Colonic mucosa (tissue), 4 donors: ENCODE data around the gene COG5. TPM values are rescaled to one million over a fixed set of nuclear protein-coding genes. Genes with fewer than 3 reads are reported as not detected.

ENCODE experiments used
- DNase-seq: peaks from one replicate; pipeline ENCODE4 v3.0.0-alpha.2; 2020
- H3K27ac ChIP-seq: fragments of 200-600 bp; one replicate; pipeline ENCODE4 v1.8.0; 2021
- H3K27me3 ChIP-seq: fragments of 200-600 bp; one replicate; pipeline ENCODE4 v1.8.0; 2021
- H3K36me3 ChIP-seq: fragments of 200-600 bp; one replicate; pipeline ENCODE4 v1.8.0; 2021
- H3K4me1 ChIP-seq: fragments of 200-600 bp; one replicate; pipeline ENCODE4 v1.8.0; 2021; ENCODE audit warnings: mild to moderate bottlenecking
- H3K4me3 ChIP-seq: fragments of 200-600 bp; one replicate; pipeline ENCODE4 v1.8.0; 2021
- H3K9ac ChIP-seq, 2 donors: one replicate each; pipeline ENCODE4 v1.7.0; 2013; ENCODE audit warnings: control low read depth in 2 of 2, low read depth in 2 of 2, low read length in 2 of 2
- H3K9me3 ChIP-seq: fragments of 200-600 bp; one replicate; pipeline ENCODE4 v1.8.0; 2021
- intact Hi-C: fragments of 100-400 bp; cut with DNase I; formaldehyde crosslinking; loops from one replicate; pipeline ENCODE4 v1.14.1; 2022
- total RNA-seq, 2 donors: library from RNA; stranded (reverse); fragmentation: NEBNext Ultra II Directional in 1 of 2; extraction: Animal tissue kit (Norgen Biotek cat#: 25700) in 1 of 2; gene quantifications; one replicate each; pipeline ENCODE4 v1.2.1, GENCODE V29; 2021
- TF ChIP-seq, protein P1 (sequence below): fragments of 200-600 bp; IDR thresholded peaks from one replicate; pipeline ENCODE4 v1.8.0; 2022; ENCODE audit warnings: antibody characterized with exemption, mild to moderate bottlenecking
- donor health status: healthy.
- donor health status: DM: no; HTN: no; CAD: no.
- donor health status: DM: no; HTN: no; CAD: no.

The COG5 gene
- total RNA-seq, 2 donors from 2014 or later, result 43.1 to 46.8 TPM

DNA sequence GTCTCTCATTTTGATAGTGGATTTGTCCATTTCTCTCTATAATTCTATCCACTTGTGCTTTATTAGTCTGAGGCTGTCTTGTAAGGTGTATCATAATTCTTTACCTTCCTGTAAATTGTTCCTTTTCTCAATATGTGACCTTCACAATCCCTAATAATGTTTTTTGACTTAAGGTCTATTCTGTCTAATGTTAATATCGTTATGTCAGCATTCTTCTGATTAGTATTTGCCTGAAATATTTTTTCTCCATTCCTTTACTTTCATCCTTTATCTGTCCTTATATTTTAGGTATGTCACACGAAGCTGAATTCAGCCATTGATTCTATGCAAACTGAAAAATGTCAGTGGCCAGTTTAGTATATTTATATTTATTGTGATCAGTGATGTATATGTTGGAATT lies 295.1 kb downstream of the COG5 start:
- H3K9ac ChIP-seq, result no peak overlapping the region
- intact Hi-C loops, result no loop called here
- DNase-seq, result no peak
- no peak overlapping the region for H3K4me3 ChIP-seq
- no peaks in the 10 kb centered on the region for H3K27me3 ChIP-seq
- no peak overlapping the region for H3K27ac ChIP-seq
- no peaks in the 10 kb centered on the region for H3K4me1 ChIP-seq
- TF ChIP-seq, protein P1, sequence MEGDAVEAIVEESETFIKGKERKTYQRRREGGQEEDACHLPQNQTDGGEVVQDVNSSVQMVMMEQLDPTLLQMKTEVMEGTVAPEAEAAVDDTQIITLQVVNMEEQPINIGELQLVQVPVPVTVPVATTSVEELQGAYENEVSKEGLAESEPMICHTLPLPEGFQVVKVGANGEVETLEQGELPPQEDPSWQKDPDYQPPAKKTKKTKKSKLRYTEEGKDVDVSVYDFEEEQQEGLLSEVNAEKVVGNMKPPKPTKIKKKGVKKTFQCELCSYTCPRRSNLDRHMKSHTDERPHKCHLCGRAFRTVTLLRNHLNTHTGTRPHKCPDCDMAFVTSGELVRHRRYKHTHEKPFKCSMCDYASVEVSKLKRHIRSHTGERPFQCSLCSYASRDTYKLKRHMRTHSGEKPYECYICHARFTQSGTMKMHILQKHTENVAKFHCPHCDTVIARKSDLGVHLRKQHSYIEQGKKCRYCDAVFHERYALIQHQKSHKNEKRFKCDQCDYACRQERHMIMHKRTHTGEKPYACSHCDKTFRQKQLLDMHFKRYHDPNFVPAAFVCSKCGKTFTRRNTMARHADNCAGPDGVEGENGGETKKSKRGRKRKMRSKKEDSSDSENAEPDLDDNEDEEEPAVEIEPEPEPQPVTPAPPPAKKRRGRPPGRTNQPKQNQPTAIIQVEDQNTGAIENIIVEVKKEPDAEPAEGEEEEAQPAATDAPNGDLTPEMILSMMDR, result no peak
- no peaks in the 10 kb centered on the region for H3K9me3 ChIP-seq
- H3K36me3 ChIP-seq, result no peaks in the 10 kb centered on the region

DNA sequence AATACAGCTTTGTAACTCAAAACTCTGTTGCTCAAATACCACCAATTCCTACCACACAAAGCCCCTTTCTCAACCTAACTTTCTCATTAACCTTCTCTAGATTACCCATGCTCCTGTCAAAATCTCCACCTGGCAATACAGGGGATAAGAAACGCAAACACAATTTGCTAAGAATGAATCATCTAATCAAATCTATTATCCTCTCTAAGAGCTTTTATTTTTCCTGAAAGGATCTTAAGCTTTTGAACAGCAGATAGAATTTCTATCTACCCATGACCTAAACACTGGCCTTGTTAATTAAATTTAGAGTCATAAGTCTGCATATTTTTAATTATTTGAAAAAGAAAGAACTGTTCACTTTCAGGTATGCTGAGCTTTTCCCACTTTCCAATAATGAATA lies 296.6 kb downstream of the COG5 start:
- no peaks in the 10 kb centered on the region for H3K36me3 ChIP-seq
- TF ChIP-seq, protein P1, result no peak
- no peak for DNase-seq
- intact Hi-C loops, result no loop called here
- H3K9me3 ChIP-seq, result no peaks in the 10 kb centered on the region
- no peaks in the 10 kb centered on the region for H3K4me1 ChIP-seq
- H3K4me3 ChIP-seq, result no peak overlapping the region
- no peaks in the 10 kb centered on the region for H3K27me3 ChIP-seq
- no peak overlapping the region for H3K27ac ChIP-seq
- H3K9ac ChIP-seq, result no peak overlapping the region

- Histone ChIP-seq H3K9ac (no peak overlapping the region), H3K27me3 (no peaks in the 10 kb centered on the region), H3K4me3 (no peak overlapping the region), H3K36me3 (no peaks in the 10 kb centered on the region), H3K4me1 (no peaks in the 10 kb centered on the region), H3K9me3 (no peaks in the 10 kb centered on the region), H3K27ac (no peak overlapping the region)
- TF ChIP-seq, protein P1, result no peak
- no peak for DNase-seq
- intact Hi-C loops, result no loop called here
Measured at GRCh38 chr7:107264723-107265122, 299.0 kb downstream of the COG5 start.

DNA sequence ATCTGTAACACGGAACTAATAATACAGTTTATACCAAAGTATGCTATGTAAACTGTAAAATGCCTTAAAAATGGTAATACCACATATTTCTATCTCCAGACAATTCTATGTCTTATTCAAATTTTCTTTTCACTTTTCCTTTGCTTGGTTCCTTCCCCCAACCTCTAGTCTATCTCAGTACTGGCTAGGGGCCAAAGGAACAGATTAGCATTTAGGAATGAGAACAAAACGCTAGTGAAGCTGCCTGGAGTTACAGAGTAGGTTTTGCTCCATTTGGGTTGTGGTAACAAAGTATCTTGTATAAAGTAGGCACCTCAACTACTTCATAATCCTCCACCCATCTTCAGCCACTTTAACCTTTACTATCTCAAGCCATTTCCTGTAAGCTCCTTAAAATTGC lies 300.9 kb downstream of the COG5 start:
- H3K27me3 ChIP-seq, result no peaks in the 10 kb centered on the region
- H3K9me3 ChIP-seq, result no peaks in the 10 kb centered on the region
- H3K9ac ChIP-seq, result no peak overlapping the region
- H3K4me1 ChIP-seq, result no peaks in the 10 kb centered on the region
- intact Hi-C loops, result no loop called here
- TF ChIP-seq, protein P1, result no peak
- H3K36me3 ChIP-seq, result no peaks in the 10 kb centered on the region
- H3K4me3 ChIP-seq, result no peak overlapping the region
- DNase-seq, result no peak
- no peak overlapping the region for H3K27ac ChIP-seq

GRCh38 chr7:107258737-107259136 lies 305.0 kb downstream of the COG5 start:
- Histone ChIP-seq H3K9me3 (no peaks in the 10 kb centered on the region), H3K4me1 (no peaks in the 10 kb centered on the region), H3K27me3 (no peaks in the 10 kb centered on the region), H3K9ac (no peak overlapping the region), H3K4me3 (no peak overlapping the region), H3K36me3 (no peaks in the 10 kb centered on the region), H3K27ac (no peak overlapping the region)
- no peak for DNase-seq
- intact Hi-C loops, result no loop called here
- TF ChIP-seq, protein P1, result no peak

GRCh38 chr7:107255602-107256001 lies 308.1 kb downstream of the COG5 start:
- Histone ChIP-seq H3K36me3 (no peaks in the 10 kb centered on the region), H3K9ac (no peak overlapping the region), H3K27me3 (no peaks in the 10 kb centered on the region), H3K4me1 (no peaks in the 10 kb centered on the region), H3K9me3 (no peaks in the 10 kb centered on the region), H3K4me3 (no peak overlapping the region), H3K27ac (no peak overlapping the region)
- DNase-seq, result no peak
- TF ChIP-seq, protein P1, result no peak
- intact Hi-C loops, result no loop called here
